ENCODE measurements around the gene APOO.
"Not testable (repeated sequence)": the region's sequence is repeated elsewhere in the genome, so short reads cannot be mapped to it uniquely, and the experiment has no call there.

DNA sequence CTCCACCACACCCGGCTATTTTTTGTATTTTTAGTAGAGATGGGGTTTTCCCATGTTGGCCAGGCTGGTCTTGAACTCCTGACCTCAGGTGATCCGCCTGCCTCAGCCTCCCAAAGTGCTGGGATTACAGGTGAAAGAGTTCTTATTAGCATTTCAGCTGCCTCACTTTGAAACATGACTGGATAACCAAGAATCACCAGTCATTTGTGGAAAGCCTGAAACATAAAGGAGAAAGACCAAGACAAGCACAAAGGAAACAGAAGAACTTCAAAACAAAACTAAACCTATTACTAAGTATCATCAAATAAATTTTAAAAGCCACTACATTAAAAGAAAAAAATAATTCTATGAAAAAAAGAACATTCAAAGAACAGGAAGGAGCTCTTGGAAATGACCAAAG lies 45.8 kb downstream of the APOO start:
- TF ChIP-seq MXI1 (IDR thresholded peaks at IDR 0.05; ENCODE audit: borderline replicate concordance, low read depth, low read length); POLR2A (IDR thresholded peaks at IDR 0.05; ENCODE audit: insufficient read depth in 1 of 2, low read depth in 2 of 2, low read length in 2 of 2): not testable (repeated sequence)
- TF ChIP-seq, protein P1, sequence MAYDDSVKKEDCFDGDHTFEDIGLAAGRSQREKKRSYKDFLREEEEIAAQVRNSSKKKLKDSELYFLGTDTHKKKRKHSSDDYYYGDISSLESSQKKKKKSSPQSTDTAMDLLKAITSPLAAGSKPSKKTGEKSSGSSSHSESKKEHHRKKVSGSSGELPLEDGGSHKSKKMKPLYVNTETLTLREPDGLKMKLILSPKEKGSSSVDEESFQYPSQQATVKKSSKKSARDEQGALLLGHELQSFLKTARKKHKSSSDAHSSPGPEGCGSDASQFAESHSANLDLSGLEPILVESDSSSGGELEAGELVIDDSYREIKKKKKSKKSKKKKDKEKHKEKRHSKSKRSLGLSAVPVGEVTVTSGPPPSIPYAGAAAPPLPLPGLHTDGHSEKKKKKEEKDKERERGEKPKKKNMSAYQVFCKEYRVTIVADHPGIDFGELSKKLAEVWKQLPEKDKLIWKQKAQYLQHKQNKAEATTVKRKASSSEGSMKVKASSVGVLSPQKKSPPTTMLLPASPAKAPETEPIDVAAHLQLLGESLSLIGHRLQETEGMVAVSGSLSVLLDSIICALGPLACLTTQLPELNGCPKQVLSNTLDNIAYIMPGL (CRISPR knock-in tag; IDR thresholded peaks at IDR 0.05; ENCODE audit: borderline replicate concordance in 1 of 2, low read depth in 1 of 2) = not testable (repeated sequence)
- TF ChIP-seq, protein P2, sequence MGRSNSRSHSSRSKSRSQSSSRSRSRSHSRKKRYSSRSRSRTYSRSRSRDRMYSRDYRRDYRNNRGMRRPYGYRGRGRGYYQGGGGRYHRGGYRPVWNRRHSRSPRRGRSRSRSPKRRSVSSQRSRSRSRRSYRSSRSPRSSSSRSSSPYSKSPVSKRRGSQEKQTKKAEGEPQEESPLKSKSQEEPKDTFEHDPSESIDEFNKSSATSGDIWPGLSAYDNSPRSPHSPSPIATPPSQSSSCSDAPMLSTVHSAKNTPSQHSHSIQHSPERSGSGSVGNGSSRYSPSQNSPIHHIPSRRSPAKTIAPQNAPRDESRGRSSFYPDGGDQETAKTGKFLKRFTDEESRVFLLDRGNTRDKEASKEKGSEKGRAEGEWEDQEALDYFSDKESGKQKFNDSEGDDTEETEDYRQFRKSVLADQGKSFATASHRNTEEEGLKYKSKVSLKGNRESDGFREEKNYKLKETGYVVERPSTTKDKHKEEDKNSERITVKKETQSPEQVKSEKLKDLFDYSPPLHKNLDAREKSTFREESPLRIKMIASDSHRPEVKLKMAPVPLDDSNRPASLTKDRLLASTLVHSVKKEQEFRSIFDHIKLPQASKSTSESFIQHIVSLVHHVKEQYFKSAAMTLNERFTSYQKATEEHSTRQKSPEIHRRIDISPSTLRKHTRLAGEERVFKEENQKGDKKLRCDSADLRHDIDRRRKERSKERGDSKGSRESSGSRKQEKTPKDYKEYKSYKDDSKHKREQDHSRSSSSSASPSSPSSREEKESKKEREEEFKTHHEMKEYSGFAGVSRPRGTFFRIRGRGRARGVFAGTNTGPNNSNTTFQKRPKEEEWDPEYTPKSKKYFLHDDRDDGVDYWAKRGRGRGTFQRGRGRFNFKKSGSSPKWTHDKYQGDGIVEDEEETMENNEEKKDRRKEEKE (IDR thresholded peaks at IDR 0.05) = not testable (repeated sequence)
